ENCODE measurements around the gene CMTR1. TPM values are rescaled to one million over a fixed set of nuclear protein-coding genes. Genes with fewer than 3 reads are reported as not detected.

CMTR1 gene
- total RNA-seq, 1 experiment from 2014 or later: 34.8 TPM

DNA sequence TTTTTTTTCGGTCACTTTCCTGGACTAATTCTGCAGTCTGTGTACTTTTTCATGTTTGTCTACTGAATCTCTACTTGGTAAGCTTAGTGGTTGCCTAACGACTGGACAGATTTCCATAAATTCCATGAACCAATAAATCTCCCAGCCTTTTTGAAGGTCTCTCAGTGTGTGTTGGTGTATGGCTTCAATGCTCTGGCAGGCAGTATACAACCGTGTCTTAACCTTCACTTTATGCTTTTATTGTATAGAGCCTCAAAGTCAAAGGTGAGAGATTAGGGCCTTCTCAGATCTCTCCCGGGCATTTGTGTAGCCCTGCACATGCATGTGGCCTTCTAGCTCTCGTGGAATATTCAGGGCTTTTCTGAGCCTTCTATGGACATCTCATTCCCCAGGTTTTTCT, 14.3 kb upstream of the CMTR1 start:
- DNase-seq: no peak
- peaks cover 0 to 3% of the 10 kb centered on the region in 2 experiments; a peak in 2 of 4 replicates for H3K4me1 Mint-ChIP-seq
- Histone ChIP-seq H4K8ac (replicated peaks; ENCODE audit: insufficient read length, low read depth, low read length) (no peak overlapping the region), H3K18ac (ENCODE audit: insufficient read length, low read depth, low read length) (no peak overlapping the region), H2BK5ac (ENCODE audit: insufficient read length, low read length) (no peak overlapping the region), H3K79me1 (ENCODE audit: insufficient read depth, low read depth, low read length, poor library complexity, severe bottlenecking) (no peaks in the 10 kb centered on the region), H3K23ac (ENCODE audit: insufficient read length, low read depth, low read length) (no peak overlapping the region), H2BK120ac (ENCODE audit: low read depth, low read length, poor library complexity, severe bottlenecking) (no peak overlapping the region), H4K20me1 (ENCODE audit: control insufficient read depth, insufficient read depth, insufficient read length) (no peaks in the 10 kb centered on the region), H3K9ac (ENCODE audit: extremely low read depth, insufficient read length, low read length) (no peak overlapping the region), H2BK20ac (ENCODE audit: low read depth, low read length, poor library complexity, severe bottlenecking) (no peak overlapping the region), H4K91ac (ENCODE audit: insufficient read length, low read depth, low read length) (no peak overlapping the region), H3K4ac (ENCODE audit: low read depth, low read length) (no peak overlapping the region), H3K4me1 (ENCODE audit: insufficient read depth, low read length) (no peaks in the 10 kb centered on the region), H2AK5ac (ENCODE audit: insufficient read length, low read length) (no peak overlapping the region), H3K27me3 (ENCODE audit: insufficient read depth, low read length) (no peaks in the 10 kb centered on the region), H3T11ph (ENCODE audit: low read length) (no peak overlapping the region), H2AFZ (ENCODE audit: low read length) (no peak overlapping the region), H3K79me2 (ENCODE audit: insufficient read depth, low read length) (no peaks in the 10 kb centered on the region), H3K56ac (ENCODE audit: insufficient read length, low read depth, low read length) (no peak overlapping the region), H3K4me2 (ENCODE audit: insufficient read depth, insufficient read length, low read length) (no peak overlapping the region), H3K23me2 (ENCODE audit: insufficient read length, low read depth, low read length, poor library complexity, severe bottlenecking) (no peaks in the 10 kb centered on the region), H3K14ac (ENCODE audit: insufficient read depth, low read length) (no peak overlapping the region), H2BK15ac (ENCODE audit: low read depth, low read length) (no peak overlapping the region), H3K27ac (ENCODE audit: insufficient read length, low read depth, low read length) (no peak overlapping the region), H2BK12ac (ENCODE audit: insufficient read length, low read depth, low read length) (no peak overlapping the region), H4K5ac (ENCODE audit: insufficient read length, low read depth, low read length) (no peak overlapping the region), H3K9me3 (ENCODE audit: control insufficient read depth, low read depth, low read length) (no peaks in the 10 kb centered on the region)
- no CpG with 5 or more reads among the region's 5 CpGs for WGBS (ENCODE audit: extremely low coverage, insufficient read length, low lambda C conversion rate)
- H3K27me3 Mint-ChIP-seq (ENCODE audit: low read depth): no peaks in the 10 kb centered on the region; the same call in none of the 2 replicates
- H3K9me3 Mint-ChIP-seq: no peaks in the 10 kb centered on the region
- no peaks in the 10 kb centered on the region for H3K36me3 Mint-ChIP-seq (ENCODE audit: insufficient read depth in 1 of 3, low read depth in 3 of 3)
- no peak overlapping the region for H3K27ac Mint-ChIP-seq
- H3K4me3 Mint-ChIP-seq: no peak overlapping the region
- TF ChIP-seq, protein P1, sequence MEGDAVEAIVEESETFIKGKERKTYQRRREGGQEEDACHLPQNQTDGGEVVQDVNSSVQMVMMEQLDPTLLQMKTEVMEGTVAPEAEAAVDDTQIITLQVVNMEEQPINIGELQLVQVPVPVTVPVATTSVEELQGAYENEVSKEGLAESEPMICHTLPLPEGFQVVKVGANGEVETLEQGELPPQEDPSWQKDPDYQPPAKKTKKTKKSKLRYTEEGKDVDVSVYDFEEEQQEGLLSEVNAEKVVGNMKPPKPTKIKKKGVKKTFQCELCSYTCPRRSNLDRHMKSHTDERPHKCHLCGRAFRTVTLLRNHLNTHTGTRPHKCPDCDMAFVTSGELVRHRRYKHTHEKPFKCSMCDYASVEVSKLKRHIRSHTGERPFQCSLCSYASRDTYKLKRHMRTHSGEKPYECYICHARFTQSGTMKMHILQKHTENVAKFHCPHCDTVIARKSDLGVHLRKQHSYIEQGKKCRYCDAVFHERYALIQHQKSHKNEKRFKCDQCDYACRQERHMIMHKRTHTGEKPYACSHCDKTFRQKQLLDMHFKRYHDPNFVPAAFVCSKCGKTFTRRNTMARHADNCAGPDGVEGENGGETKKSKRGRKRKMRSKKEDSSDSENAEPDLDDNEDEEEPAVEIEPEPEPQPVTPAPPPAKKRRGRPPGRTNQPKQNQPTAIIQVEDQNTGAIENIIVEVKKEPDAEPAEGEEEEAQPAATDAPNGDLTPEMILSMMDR (conservative IDR thresholded peaks at IDR 0.05): no peak

All from H9 (cell line).